GM12878 (cell line): Measurements from ENCODE around the gene EPHB2. TPM values are rescaled to one million over a fixed set of nuclear protein-coding genes. Genes with fewer than 3 reads are reported as not detected.

Experiments used
- ATAC-seq: fragments of 200-7000 bp; cut with Tn5 transposase; 3 replicates; pipeline ENCODE4 v1.9.1; 2020; ENCODE audit warnings: mild to moderate bottlenecking, moderate library complexity
- BruUV-seq: library from RNA; stranded (reverse); fragments of 400-500 nt; replicated peaks from 2 replicates; lab custom pipeline; 2021; lab: Mats Ljungman, UMichigan
- CTCF ChIA-PET: fragments of 300-600 bp; sonication (Branson Sonifier 250); formaldehyde crosslinking; extraction: SDS; loops from one replicate; lab custom pipeline; 2021; ENCODE audit warnings: inconsistent platforms; lab: Yijun Ruan, JAX
- POLR2A ChIA-PET: fragments of 350-600 bp; formaldehyde crosslinking; extraction: SDS; loops from one replicate; lab custom pipeline; 2021; ENCODE audit warnings: inconsistent platforms; lab: Charles Lee
- RAD21 ChIA-PET: fragments of 300-600 bp; sonication (Branson Sonifier 250); formaldehyde crosslinking; loops from one replicate; lab custom pipeline; 2023; ENCODE audit warnings: antibody characterized with exemption; ENCODE audit not compliant: unreplicated experiment; lab: Charles Lee
- SMC1A ChIA-PET: fragments of 300-600 bp; sonication (Branson Sonifier 250); formaldehyde crosslinking; loops from one replicate; lab custom pipeline; 2023; ENCODE audit not compliant: unreplicated experiment, uncharacterized antibody; lab: Charles Lee
- DNase-seq: peaks from one replicate; pipeline ENCODE4 v3.0.0-alpha.2; 2011; ENCODE audit warnings: low read depth, low spot score
- FAIRE-seq: peaks from 3 replicates; lab custom pipeline; 2011; peaks lifted over from hg19 to GRCh38; lab: Jason Lieb, UNC
- H2AFZ ChIP-seq: 2 replicates; pipeline ENCODE4 v1.6.0; 2011; ENCODE audit warnings: low read depth, low read length, control low read depth; ENCODE audit not compliant: control insufficient read depth
- H3K27ac ChIP-seq: 2 replicates; pipeline ENCODE4 v1.5.1; 2011; ENCODE audit warnings: control low read depth; ENCODE audit not compliant: control insufficient read depth, insufficient read depth
- H3K27me3 ChIP-seq, 2 experiments: replicated peaks in 1 of 2; 2 replicates each; pipeline versions ENCODE4 v1.6.0 to v1.6.1; 2011; ENCODE audit warnings: low read length in 1 of 2; ENCODE audit not compliant: control insufficient read depth in 2 of 2, insufficient read depth in 2 of 2
- H3K36me3 ChIP-seq, 2 experiments: 2 replicates each; pipeline ENCODE4 v1.5.1; 2011; ENCODE audit warnings: low read length in 1 of 2; ENCODE audit not compliant: control insufficient read depth in 2 of 2, insufficient read depth in 2 of 2
- H3K4me1 ChIP-seq: 2 replicates; pipeline ENCODE4 v1.6.1; 2011; ENCODE audit warnings: mild to moderate bottlenecking, low read length, moderate library complexity, mixed read lengths; ENCODE audit not compliant: control insufficient read depth, insufficient read depth
- H3K4me2 ChIP-seq: 2 replicates; pipeline ENCODE4 v1.6.0; 2011; ENCODE audit warnings: control low read depth; ENCODE audit not compliant: control insufficient read depth, insufficient read depth
- H3K4me3 ChIP-seq: fragments of 200-600 bp; sonication (generic); 2 replicates; pipeline ENCODE4 v1.5.1; 2016
- H3K79me2 ChIP-seq: 2 replicates; pipeline ENCODE4 v1.6.0; 2011; ENCODE audit warnings: low read length; ENCODE audit not compliant: control insufficient read depth, insufficient read depth
- H3K9ac ChIP-seq: 2 replicates; pipeline ENCODE4 v1.8.0; 2011; ENCODE audit warnings: low read length, control low read depth, mixed read lengths; ENCODE audit not compliant: control insufficient read depth, insufficient read depth
- H3K9me3 ChIP-seq: replicated peaks from 3 replicates; pipeline ENCODE4 v1.5.1; 2011; ENCODE audit warnings: mild to moderate bottlenecking, low read length; ENCODE audit not compliant: control insufficient read depth, insufficient read depth
- H4K20me1 ChIP-seq: 2 replicates; pipeline ENCODE4 v1.6.0; 2011; ENCODE audit not compliant: control insufficient read depth, insufficient read depth
- ATF7 ChIP-seq: fragments of 450-650 bp; IDR thresholded peaks from 2 replicates; pipeline ENCODE4 v1.6.1; 2016; ENCODE audit warnings: low read depth, mild to moderate bottlenecking
- BACH1 ChIP-seq: fragments of 450-650 bp; IDR thresholded peaks from 2 replicates; pipeline ENCODE4 v1.6.1; 2017; ENCODE audit warnings: mild to moderate bottlenecking, borderline replicate concordance
- BCLAF1 ChIP-seq: fragments of 450-650 bp; IDR thresholded peaks from 2 replicates; pipeline ENCODE4 v1.6.1; 2017; ENCODE audit warnings: antibody characterized with exemption, mild to moderate bottlenecking, moderate library complexity
- BHLHE40 ChIP-seq, 2 experiments: fragments of 450-650 bp in 1 of 2; IDR thresholded peaks; 2 replicates each; pipeline ENCODE4 v1.6.1; 2011 to 2017; ENCODE audit warnings: low read depth in 2 of 2, borderline replicate concordance in 1 of 2, improper control_type of control experiment in 1 of 2, low read length in 1 of 2, mild to moderate bottlenecking in 1 of 2
- CHD4 ChIP-seq: fragments of 200-600 bp; sonication (generic); IDR thresholded peaks from 2 replicates; pipeline ENCODE4 v1.6.1; 2016; ENCODE audit warnings: mild to moderate bottlenecking
- FOXM1 ChIP-seq: IDR thresholded peaks from 2 replicates; pipeline ENCODE4 v1.6.1; 2012; ENCODE audit warnings: low read depth, mild to moderate bottlenecking, inconsistent platforms, low read length, moderate library complexity
- GATAD2B ChIP-seq: fragments of 450-650 bp; conservative IDR thresholded peaks from 2 replicates; pipeline ENCODE4 v1.6.1; 2017; ENCODE audit warnings: low read depth, mild to moderate bottlenecking, moderate library complexity
- LARP7 ChIP-seq: fragments of 450-650 bp; IDR thresholded peaks from 2 replicates; pipeline ENCODE4 v1.6.1; 2017; ENCODE audit warnings: mild to moderate bottlenecking
- NFIC ChIP-seq: IDR thresholded peaks from 2 replicates; pipeline ENCODE4 v1.6.1; 2012; ENCODE audit warnings: low read depth, mild to moderate bottlenecking, inconsistent platforms, low read length, moderate library complexity
- NFXL1 ChIP-seq: fragments of 450-650 bp; IDR thresholded peaks from 2 replicates; pipeline ENCODE4 v1.6.1; 2017; ENCODE audit warnings: antibody characterized with exemption, mild to moderate bottlenecking, borderline replicate concordance
- NR2F1 ChIP-seq: fragments of 450-650 bp; conservative IDR thresholded peaks from 2 replicates; pipeline ENCODE4 v1.6.1; 2017; ENCODE audit warnings: mild to moderate bottlenecking
- RELB ChIP-seq: fragments of 450-650 bp; IDR thresholded peaks from 2 replicates; pipeline ENCODE4 v1.6.1; 2017; ENCODE audit warnings: low read depth, mild to moderate bottlenecking, moderate library complexity
- SMARCA5 ChIP-seq: fragments of 450-650 bp; IDR thresholded peaks from 2 replicates; pipeline ENCODE4 v1.6.1; 2017; ENCODE audit warnings: mild to moderate bottlenecking
- SPI1 ChIP-seq: IDR thresholded peaks from 2 replicates; pipeline ENCODE4 v1.6.1; 2011; ENCODE audit warnings: low read depth, mild to moderate bottlenecking, low read length, moderate library complexity, borderline replicate concordance; ENCODE audit not compliant: insufficient read depth
- SREBF2 ChIP-seq: IDR thresholded peaks from 2 replicates; pipeline ENCODE4 v1.6.1; 2012; ENCODE audit warnings: mild to moderate bottlenecking, low read length
- ZNF384 ChIP-seq: IDR thresholded peaks from 2 replicates; pipeline ENCODE4 v1.6.1; 2012; ENCODE audit warnings: low read depth, mild to moderate bottlenecking, low read length, improper control_type of control experiment, borderline replicate concordance
- WGBS: methylation state at CpG from one replicate; pipeline ENCODE4 v1.1.6; 2016; ENCODE audit warnings: low lambda C conversion rate; ENCODE audit not compliant: insufficient replicate concordance, insufficient coverage; ENCODE audit errors: missing lambda C conversion rate; 5-methylcytosine and 5-hydroxymethylcytosine counted together
- in situ Hi-C: fragments of 300-500 bp; cut with MboI; formaldehyde crosslinking; loops from 9 replicates; pipeline ENCODE4 v1.14.3; 2018; ENCODE audit warnings: mixed read lengths
- intact Hi-C: fragments of 100-400 bp; cut with micrococcal nuclease; formaldehyde crosslinking; loops from one replicate; pipeline ENCODE4 v1.14.2; 2022; ENCODE audit not compliant: unreplicated experiment
- polyA plus RNA-seq, 11 experiments: library from polyadenylated mRNA; depleted of rRNA in 4 of 11; unstranded in 6 of 11; stranded (reverse) in 5 of 11; fragments of >200 nt; fragmentation: Nextera tagmentation in 4 of 11; fragmentation: Illumina TruSeq in 1 of 11; extraction: Ambion mirVana in 4 of 11; extraction: Trizol in 1 of 11; gene quantifications; 1 replicate in 1 of 11; 2 replicates in 10 of 11; pipeline versions ENCODE4 v1.2.1 to v1.2.3, GENCODE V29; 2011 to 2016; ENCODE audit warnings: inconsistent platforms in 2 of 11, missing spikeins in 2 of 11, low read depth in 1 of 11
- total RNA-seq, 4 experiments: library from RNA; depleted of rRNA in 3 of 4; stranded (reverse); fragments of >200 nt in 3 of 4; fragmentation: Illumina TruSeq in 1 of 4; extraction: Trizol in 1 of 4; gene quantifications; 2 replicates each; pipeline versions ENCODE4 v1.2.1 to v1.2.3, GENCODE V29; 2013 to 2021

Gene EPHB2
- total and polyA plus RNA-seq, 10 of the 15 experiments (the other 5 are each of a cell fraction or from before 2014, with no cell fraction given), result 0.13 to 3.3 (median 0.92) TPM

DNA sequence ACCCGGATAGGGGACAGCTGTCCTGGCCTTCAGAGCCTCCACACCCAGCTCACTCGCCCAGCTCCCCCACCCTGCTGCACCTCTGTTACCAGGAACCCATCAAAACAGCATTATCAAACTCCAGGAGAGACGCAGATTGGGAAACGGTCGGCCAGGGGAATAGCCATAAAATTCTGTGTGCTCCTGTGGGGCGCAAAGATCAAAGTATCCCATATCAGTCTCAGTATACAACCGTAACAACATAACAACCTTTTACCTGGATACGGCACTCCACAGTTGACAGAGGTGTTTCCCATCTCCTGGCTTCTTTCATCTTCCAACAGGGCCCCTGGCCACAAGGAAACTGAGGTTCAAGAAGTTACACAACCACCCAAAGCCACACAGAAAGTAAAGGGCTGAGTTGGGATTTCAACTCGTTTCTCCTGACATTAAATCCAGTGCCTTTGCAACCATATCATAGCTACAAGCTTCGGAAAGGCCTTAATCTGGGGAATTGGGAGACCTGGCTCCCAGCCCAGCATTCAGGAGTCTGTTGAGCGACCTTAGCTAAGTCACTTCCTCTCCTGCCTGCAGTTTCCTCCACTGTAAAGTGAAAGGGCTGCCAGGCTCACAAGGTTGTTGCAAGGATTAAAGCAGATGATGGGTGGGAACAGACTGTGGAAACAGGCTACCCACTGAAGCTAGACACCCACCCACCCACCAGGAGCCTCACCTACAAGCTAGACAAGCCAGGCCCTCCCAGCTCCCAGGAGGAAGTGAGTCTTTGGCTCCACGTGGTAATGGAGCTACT lies 8.1 kb upstream of the EPHB2 start:
- SMC1A ChIA-PET, result interaction anchor here (1.1 to 1.9 kb wide), 2 partner anchors 146 to 262 kb away, joined by 3 to 4 read pairs; no protein-coding TSS in a partner anchor
- DNase-seq, result no peak
- WGBS, result 26% methylated on average over 12 of the region's 12 CpGs
- Histone ChIP-seq H3K4me2 (no peak overlapping the region), H4K20me1 (no peaks in the 10 kb centered on the region), H3K27me3 (no peaks in the 10 kb centered on the region), H3K79me2 (no peaks in the 10 kb centered on the region), H3K9ac (no peak overlapping the region), H3K36me3 (no peaks in the 10 kb centered on the region), H2AFZ (no peak overlapping the region), H3K4me1 (no peaks in the 10 kb centered on the region), H3K4me3 (no peak overlapping the region), H3K9me3 (no peaks in the 10 kb centered on the region), H3K27ac (no peak overlapping the region)
- ATAC-seq, result no peak
- intact Hi-C loops (no loop called here), in situ Hi-C loops (loop anchor here (10.0 kb wide), 1 partner anchor 182 kb away; no protein-coding TSS in a partner anchor)
- RAD21 ChIA-PET, result interaction anchor here (1.6 to 3.2 kb wide), 2 partner anchors 159 to 165 kb away, joined by 4 to 20 read pairs; no protein-coding TSS in a partner anchor
- POLR2A ChIA-PET, result no interaction called here
- no TSS peak for BruUV-seq
- FAIRE-seq, result no peak
- CTCF ChIA-PET, result interaction anchor here (0.8 to 5.1 kb wide), 11 partner anchors 16 to 262 kb away, joined by 3 to 47 read pairs (median 4); no protein-coding TSS in a partner anchor
- TF ChIP-seq BACH1 (no peak), SREBF2 (no peak), RELB (no peak), NR2F1 (no peak), NFIC (no peak), ZNF384 (no peak), BHLHE40 (IDR thresholded peaks at IDR 0.05; ENCODE audit: borderline replicate concordance in 1 of 2, low read depth in 2 of 2, low read length in 1 of 2) (no peak), NFXL1 (no peak), BCLAF1 (no peak), CHD4 (no peak), GATAD2B (no peak), ATF7 (no peak), SMARCA5 (no peak), SPI1 (no peak), FOXM1 (no peak), LARP7 (no peak)
